K562 (cell line): Measurements from ENCODE around the gene NR6A1. TPM values are rescaled to one million over a fixed set of nuclear protein-coding genes. Genes with fewer than 3 reads are reported as not detected.

Source experiments
- ATAC-seq: fragments of 200-7000 bp; cut with Tn5 transposase; 3 replicates; pipeline ENCODE4 v1.9.1; 2020; ENCODE audit warnings: moderate library complexity
- BruUV-seq: library from RNA; stranded (reverse); fragments of 400-500 nt; replicated peaks from 2 replicates; lab custom pipeline; 2021; lab: Mats Ljungman, UMichigan
- CTCF ChIA-PET: fragments of 300-600 bp; formaldehyde crosslinking; extraction: SDS; loops from one replicate; lab custom pipeline; 2021; ENCODE audit warnings: low intra/inter-chr PET ratio; lab: Yijun Ruan, JAX
- POLR2A ChIA-PET: fragments of 300-600, 350-650 bp; sonication (Branson Sonifier 250); formaldehyde crosslinking; extraction: SDS; loops from one replicate; lab custom pipeline; 2021; ENCODE audit warnings: antibody characterized with exemption, inconsistent platforms; lab: Yijun Ruan, JAX
- DNase-seq, 4 experiments: peaks; one replicate each; pipeline versions ENCODE4 v3.0.0 to v3.0.0-alpha.2; 2011 to 2018; ENCODE audit warnings: low spot score in 3 of 4, mixed read lengths in 3 of 4; ENCODE audit errors: extremely low read depth in 1 of 4
- FAIRE-seq: peaks from 2 replicates; lab custom pipeline; 2011; peaks lifted over from hg19 to GRCh38; lab: Jason Lieb, UNC
- H2AFZ ChIP-seq: 2 replicates; pipeline ENCODE4 v1.6.0; 2011; ENCODE audit warnings: low read depth, low read length, control low read depth, inconsistent platforms
- H3K27ac ChIP-seq: fragments of 200-600 bp; 3 replicates; pipeline ENCODE4 v1.8.0; 2011; ENCODE audit warnings: low read depth, mild to moderate bottlenecking, control low read depth, inconsistent platforms, low read length, moderate library complexity, mixed read lengths; ENCODE audit errors: extremely low read depth
- H3K27me3 ChIP-seq, 2 experiments: fragments of 300-600 bp in 1 of 2; 2 replicates in 1 of 2; 3 replicates in 1 of 2; pipeline versions ENCODE4 v1.6.0 to v1.8.0; 2011; ENCODE audit warnings: inconsistent platforms in 2 of 2, low read length in 2 of 2, mild to moderate bottlenecking in 1 of 2, mixed read lengths in 1 of 2, moderate library complexity in 1 of 2; ENCODE audit not compliant: control insufficient read depth in 2 of 2, insufficient read depth in 2 of 2
- H3K36me3 ChIP-seq: fragments of 300-600 bp; 3 replicates; pipeline ENCODE4 v1.8.0; 2011; ENCODE audit warnings: mild to moderate bottlenecking, low read length, inconsistent platforms; ENCODE audit not compliant: control insufficient read depth, insufficient read depth
- H3K4me1 ChIP-seq, 2 experiments: fragments of 200-600 bp in 1 of 2; replicated peaks in 1 of 2; 2 replicates in 1 of 2; 3 replicates in 1 of 2; pipeline versions ENCODE4 v1.5.1 to v1.8.0; 2011; ENCODE audit warnings: inconsistent platforms in 2 of 2, low read length in 2 of 2, mild to moderate bottlenecking in 1 of 2, mixed read lengths in 1 of 2, moderate library complexity in 1 of 2; ENCODE audit not compliant: control insufficient read depth in 2 of 2, insufficient read depth in 2 of 2
- H3K4me2 ChIP-seq: 2 replicates; pipeline ENCODE4 v1.6.1; 2011; ENCODE audit warnings: low read length, control low read depth, inconsistent platforms, mixed read lengths; ENCODE audit not compliant: insufficient read depth
- H3K4me3 ChIP-seq: fragments of 200-600 bp; sonication (generic), shearing (Covaris generic); 2 replicates; pipeline ENCODE4 v1.5.1; 2016; ENCODE audit warnings: control low read depth, inconsistent platforms
- H3K79me2 ChIP-seq: fragments of 200-600 bp; 3 replicates; pipeline ENCODE4 v1.8.0; 2011; ENCODE audit warnings: low read length, inconsistent platforms; ENCODE audit not compliant: control insufficient read depth, insufficient read depth
- H3K9ac ChIP-seq, 2 experiments: 2 replicates each; pipeline versions ENCODE4 v1.6.0 to v1.6.1; 2011; ENCODE audit warnings: low read depth in 2 of 2, low read length in 2 of 2, control low read depth in 1 of 2, inconsistent platforms in 1 of 2, mild to moderate bottlenecking in 1 of 2, mixed read lengths in 1 of 2; ENCODE audit not compliant: insufficient read depth in 1 of 2
- H3K9me1 ChIP-seq: one replicate; pipeline ENCODE4 v1.6.0; 2011; ENCODE audit warnings: inconsistent platforms, mild to moderate bottlenecking, low read length, moderate library complexity; ENCODE audit not compliant: control insufficient read depth, insufficient read depth
- H3K9me3 ChIP-seq: replicated peaks from 2 replicates; pipeline ENCODE4 v1.5.1; 2011; ENCODE audit warnings: low read depth, low read length, inconsistent platforms; ENCODE audit not compliant: control insufficient read depth, insufficient read depth
- H4K20me1 ChIP-seq: replicated peaks from 2 replicates; pipeline ENCODE4 v1.6.1; 2011; ENCODE audit warnings: low read length, inconsistent platforms, mixed read lengths; ENCODE audit not compliant: control insufficient read depth, insufficient read depth
- CBFA2T2 ChIP-seq: fragments of 450-650 bp; conservative IDR thresholded peaks from 2 replicates; pipeline ENCODE4 v1.6.1; 2017; ENCODE audit warnings: mild to moderate bottlenecking
- CBX3 ChIP-seq, 2 experiments: IDR thresholded peaks; 1 replicate in 1 of 2; 2 replicates in 1 of 2; pipeline ENCODE4 v1.6.1; 2012; ENCODE audit warnings: inconsistent platforms in 2 of 2, low read length in 2 of 2, borderline replicate concordance in 1 of 2, control low read depth in 1 of 2
- FOXJ3 ChIP-seq: sonication (generic); formaldehyde crosslinking; IDR thresholded peaks from 2 replicates; pipeline ENCODE4 v1.4.0; 2020; ENCODE audit warnings: mild to moderate bottlenecking, missing genetic modification reagents
- GATA2 ChIP-seq: sonication (generic); formaldehyde crosslinking; IDR thresholded peaks from 2 replicates; pipeline ENCODE4 v1.4.0; 2020; ENCODE audit warnings: mild to moderate bottlenecking, missing genetic modification reagents
- HCFC1 ChIP-seq: IDR thresholded peaks from 2 replicates; pipeline ENCODE4 v1.6.1; 2012; ENCODE audit warnings: low read depth, low read length, improper control_type of control experiment
- LCOR ChIP-seq: sonication (generic); formaldehyde crosslinking; IDR thresholded peaks from 2 replicates; pipeline ENCODE4 v1.8.0; 2022; ENCODE audit warnings: mild to moderate bottlenecking, missing genetic modification reagents
- MEIS2 ChIP-seq: fragments of 450-650 bp; IDR thresholded peaks from 2 replicates; pipeline ENCODE4 v1.6.1; 2014; ENCODE audit warnings: mild to moderate bottlenecking; ENCODE audit not compliant: partially characterized antibody
- NFE2L1 ChIP-seq: fragments of 450-650 bp; IDR thresholded peaks from 2 replicates; pipeline ENCODE4 v1.6.1; 2016; ENCODE audit warnings: missing genetic modification characterization, low read depth, mild to moderate bottlenecking, missing compliant biosample characterization, moderate library complexity, borderline replicate concordance
- POLR2AphosphoS5 ChIP-seq: IDR thresholded peaks from 2 replicates; pipeline ENCODE4 v1.6.1; 2011; ENCODE audit warnings: mild to moderate bottlenecking, low read depth, low read length, moderate library complexity; ENCODE audit not compliant: control insufficient read depth, insufficient read depth
- SMARCA5 ChIP-seq: fragments of 450-650 bp; IDR thresholded peaks from 2 replicates; pipeline ENCODE4 v1.6.1; 2016
- SMARCE1 ChIP-seq: fragments of 450-650 bp; IDR thresholded peaks from 2 replicates; pipeline ENCODE4 v1.7.1; 2016; ENCODE audit warnings: mild to moderate bottlenecking
- ZC3H11A ChIP-seq: IDR thresholded peaks from 2 replicates; pipeline ENCODE4 v1.6.1; 2012; ENCODE audit warnings: low read depth, low read length, improper control_type of control experiment
- ZNF696 ChIP-seq: fragments of 250-450 bp; sonication (Bioruptor Pico); conservative IDR thresholded peaks from 2 replicates; pipeline ENCODE4 v1.4.0; 2020; ENCODE audit warnings: mild to moderate bottlenecking, moderate library complexity
- WGBS: fragments of 100-300 bp; shearing (Covaris generic); methylation state at CpG from one replicate; pipeline ENCODE4 v1.1.6; 2016; ENCODE audit warnings: low coverage, mixed read lengths; ENCODE audit not compliant: insufficient coverage; ENCODE audit errors: missing lambda C conversion rate; 5-methylcytosine and 5-hydroxymethylcytosine counted together
- in situ Hi-C: fragments of 300-500 bp; cut with MboI; formaldehyde crosslinking; loops from 4 replicates; pipeline ENCODE4 v1.15.0; 2018; ENCODE audit warnings: inconsistent platforms, mixed read lengths
- intact Hi-C: fragments of 100-400 bp; cut with micrococcal nuclease; formaldehyde crosslinking; loops from 2 replicates; pipeline ENCODE4 v1.14.2; 2022
- polyA plus RNA-seq, 8 experiments: library from polyadenylated mRNA; depleted of rRNA in 4 of 8; stranded (reverse) in 5 of 8; unstranded in 3 of 8; fragments of >200 nt; fragmentation: Nextera tagmentation in 2 of 8; fragmentation: Illumina TruSeq in 1 of 8; extraction: Ambion mirVana in 2 of 8; extraction: Trizol in 1 of 8; gene quantifications; 2 replicates each; pipeline versions ENCODE4 v1.2.1 to v1.2.3, GENCODE V29; 2011 to 2014; ENCODE audit warnings: inconsistent platforms in 1 of 8, missing spikeins in 1 of 8
- total RNA-seq, 7 experiments: library from RNA; depleted of rRNA in 6 of 7; stranded (reverse); fragments of >200 nt in 6 of 7; fragmentation: Illumina TruSeq in 2 of 7; extraction: Trizol in 2 of 7; gene quantifications; 2 replicates each; pipeline versions ENCODE4 v1.2.1 to v1.2.3, GENCODE V29; 2011 to 2021; ENCODE audit warnings: low replicate concordance in 1 of 7
- TF ChIP-seq, protein P1 (sequence below): fragments of 450-650 bp; IDR thresholded peaks from 2 replicates; pipeline ENCODE4 v1.6.1; 2016
- TF ChIP-seq, protein P2 (sequence below): sonication (generic); formaldehyde crosslinking; IDR thresholded peaks from 2 replicates; pipeline ENCODE4 v1.8.0; 2022; ENCODE audit warnings: mild to moderate bottlenecking, low read depth, missing genetic modification reagents

NR6A1 gene
- total and polyA plus RNA-seq, 9 of the 15 experiments (the other 6 are each of a cell fraction or from before 2014, with no cell fraction given): 9.7 to 55.4 (median 28.3) TPM

DNA sequence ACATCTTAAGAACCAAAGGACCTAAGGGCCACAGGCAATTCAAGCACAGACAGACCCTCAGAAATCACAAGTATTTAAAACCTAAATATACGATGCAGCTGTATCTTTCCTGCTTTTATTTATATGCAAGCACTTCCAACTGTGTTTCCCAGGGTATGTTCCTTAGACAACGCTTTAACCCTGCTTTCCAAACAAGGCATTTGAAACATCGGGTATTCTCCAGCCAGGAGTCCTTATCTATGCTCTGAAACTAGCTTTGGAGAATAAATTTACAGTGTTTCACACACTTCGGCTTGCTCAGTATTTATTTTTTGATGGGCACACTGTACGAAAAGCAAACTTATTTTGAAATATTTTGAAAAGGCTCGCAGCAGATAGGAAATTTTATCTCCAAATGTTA lies 13.5 kb downstream of the NR6A1 start:
- H3K9ac ChIP-seq: peak overlapping the region in 1 of 2 experiments; percentile 31; a peak in 2 of 4 replicates
- no peaks in the 10 kb centered on the region for H3K9me1 ChIP-seq
- ChIA-PET POLR2A (interaction anchor here (0.5 to 1.6 kb wide), 6 partner anchors 8 to 508 kb away, joined by 3 to 7 read pairs (median 3); no protein-coding TSS in a partner anchor), CTCF (no interaction called here)
- H3K36me3 ChIP-seq: no peaks in the 10 kb centered on the region
- no peaks in the 10 kb centered on the region for H3K9me3 ChIP-seq
- H3K4me3 ChIP-seq: peak overlapping the region; percentile 13
- FAIRE-seq (no peak), DNase-seq (no peak), ATAC-seq (peak; percentile 15)
- TF ChIP-seq CBFA2T2 (no peak), NFE2L1 (no peak), HCFC1 (no peak), CBX3 (IDR thresholded peaks at IDR 0.05; ENCODE audit: borderline replicate concordance in 1 of 2, low read length in 2 of 2) (no peak), LCOR (0 out of 2 replicates have a peak, but pooled peaks have one; percentile 19)
- peak overlapping the region; percentile 61 for H3K4me2 ChIP-seq
- intact Hi-C loops: loop anchor here (5.0 kb wide), 1 partner anchor 205 kb away; no protein-coding TSS in a partner anchor
- no peaks in the 10 kb centered on the region for H3K27me3 ChIP-seq
- H4K20me1 ChIP-seq: no peaks in the 10 kb centered on the region; the same call in 1 of the 2 replicates
- 4% methylated on average over 6 of the region's 6 CpGs for WGBS
- peaks cover 0 to 58% of the 10 kb centered on the region in 2 experiments; a peak in 4 of 5 replicates for H3K4me1 ChIP-seq
- in situ Hi-C loops: no loop called here
- BruUV-seq: no TSS peak
- H3K27ac ChIP-seq: peak overlapping the region; percentile 55; the same call in 2 of the 3 replicates
- H3K79me2 ChIP-seq: peaks cover 94% of the 10 kb centered on the region
- H2AFZ ChIP-seq: peak overlapping the region; percentile 3; the same call in 1 of the 2 replicates

GRCh38 chr9:124756011-124756410 lies 15.1 kb downstream of the NR6A1 start:
- Histone ChIP-seq H3K9ac (no peak overlapping the region), H4K20me1 (no peaks in the 10 kb centered on the region; the same call in 1 of the 2 replicates), H3K79me2 (peaks cover 94% of the 10 kb centered on the region), H3K4me2 (no peak overlapping the region), H3K4me1 (peaks cover 0 to 50% of the 10 kb centered on the region in 2 experiments; a peak in 4 of 5 replicates), H3K36me3 (no peaks in the 10 kb centered on the region), H3K27me3 (no peaks in the 10 kb centered on the region), H2AFZ (no peak overlapping the region), H3K4me3 (no peak overlapping the region), H3K27ac (no peak overlapping the region), H3K9me3 (no peaks in the 10 kb centered on the region), H3K9me1 (no peaks in the 10 kb centered on the region)
- ChIA-PET POLR2A (interaction anchor here (0.8 kb wide), 1 partner anchor 13 kb away, joined by 3 read pairs; no protein-coding TSS in a partner anchor), CTCF (no interaction called here)
- DNase-seq (no peak), FAIRE-seq (no peak), ATAC-seq (no peak)
- WGBS: 93% methylated on average over 2 of the region's 2 CpGs
- intact Hi-C loops: loop anchor here (5.0 kb wide), 1 partner anchor 204 kb away; no protein-coding TSS in a partner anchor
- no TSS peak for BruUV-seq
- in situ Hi-C loops: no loop called here
- peak; percentile 53 for TF ChIP-seq MEIS2
- TF ChIP-seq, protein P1, sequence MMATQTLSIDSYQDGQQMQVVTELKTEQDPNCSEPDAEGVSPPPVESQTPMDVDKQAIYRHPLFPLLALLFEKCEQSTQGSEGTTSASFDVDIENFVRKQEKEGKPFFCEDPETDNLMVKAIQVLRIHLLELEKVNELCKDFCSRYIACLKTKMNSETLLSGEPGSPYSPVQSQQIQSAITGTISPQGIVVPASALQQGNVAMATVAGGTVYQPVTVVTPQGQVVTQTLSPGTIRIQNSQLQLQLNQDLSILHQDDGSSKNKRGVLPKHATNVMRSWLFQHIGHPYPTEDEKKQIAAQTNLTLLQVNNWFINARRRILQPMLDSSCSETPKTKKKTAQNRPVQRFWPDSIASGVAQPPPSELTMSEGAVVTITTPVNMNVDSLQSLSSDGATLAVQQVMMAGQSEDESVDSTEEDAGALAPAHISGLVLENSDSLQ: peak; percentile 12; the same call in 1 of the 2 replicates
- no peak for TF ChIP-seq SMARCA5
- TF ChIP-seq ZC3H11A: no peak
- no peak for TF ChIP-seq GATA2 (CRISPR knock-in tag)
- TF ChIP-seq, protein P2, sequence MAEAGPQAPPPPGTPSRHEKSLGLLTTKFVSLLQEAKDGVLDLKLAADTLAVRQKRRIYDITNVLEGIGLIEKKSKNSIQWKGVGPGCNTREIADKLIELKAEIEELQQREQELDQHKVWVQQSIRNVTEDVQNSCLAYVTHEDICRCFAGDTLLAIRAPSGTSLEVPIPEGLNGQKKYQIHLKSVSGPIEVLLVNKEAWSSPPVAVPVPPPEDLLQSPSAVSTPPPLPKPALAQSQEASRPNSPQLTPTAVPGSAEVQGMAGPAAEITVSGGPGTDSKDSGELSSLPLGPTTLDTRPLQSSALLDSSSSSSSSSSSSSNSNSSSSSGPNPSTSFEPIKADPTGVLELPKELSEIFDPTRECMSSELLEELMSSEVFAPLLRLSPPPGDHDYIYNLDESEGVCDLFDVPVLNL (CRISPR knock-in tag): no peak
- no peak for TF ChIP-seq POLR2AphosphoS5
- TF ChIP-seq ZNF696 (CRISPR knock-in tag): no peak
- no peak for TF ChIP-seq FOXJ3 (CRISPR knock-in tag)
- no peak for TF ChIP-seq SMARCE1
